Neural cell (in vitro differentiated cells): ENCODE data around the gene ERFL. TPM values are rescaled to one million over a fixed set of nuclear protein-coding genes. Genes with fewer than 3 reads are reported as not detected.

Source experiments
- H2AFZ ChIP-seq: fragments of 200-600, 300-800 bp; sonication (generic), shearing (Covaris generic); 2 replicates; pipeline ENCODE4 v1.6.0; 2014; ENCODE audit warnings: low read depth, mild to moderate bottlenecking, antibody characterized with exemption, low read length, moderate library complexity
- H3F3A ChIP-seq: fragments of 200-600 bp; shearing (Covaris generic); 2 replicates; pipeline ENCODE4 v1.6.1; 2016; ENCODE audit warnings: mild to moderate bottlenecking, moderate library complexity, mixed read lengths, antibody characterized with exemption, low read length; ENCODE audit not compliant: insufficient read depth, poor library complexity, severe bottlenecking
- H3K27ac ChIP-seq: fragments of 200-600, 300-800 bp; sonication (generic), shearing (Covaris generic); 2 replicates; pipeline ENCODE4 v1.5.1; 2014; ENCODE audit warnings: mild to moderate bottlenecking, low read length, moderate library complexity
- H3K27me3 ChIP-seq: fragments of 300-800, 200-600 bp; sonication (generic), shearing (Covaris generic); 2 replicates; pipeline ENCODE4 v1.6.0; 2014; ENCODE audit warnings: mild to moderate bottlenecking, low read depth, low read length, moderate library complexity; ENCODE audit not compliant: insufficient read depth
- H3K36me3 ChIP-seq: fragments of 300-800, 200-600 bp; sonication (generic), shearing (Covaris generic); 2 replicates; pipeline ENCODE4 v1.5.1; 2014; ENCODE audit warnings: mild to moderate bottlenecking, antibody characterized with exemption, low read length, moderate library complexity; ENCODE audit not compliant: insufficient read depth
- H3K4me2 ChIP-seq: fragments of 300-800, 200-600 bp; sonication (generic), shearing (Covaris generic); 2 replicates; pipeline ENCODE4 v1.6.0; 2014; ENCODE audit warnings: mild to moderate bottlenecking, low read length
- H3K4me3 ChIP-seq: fragments of 300-800, 200-600 bp; sonication (generic), shearing (Covaris generic); 2 replicates; pipeline ENCODE4 v1.5.1; 2014; ENCODE audit warnings: mild to moderate bottlenecking, low read length, moderate library complexity
- H3K79me2 ChIP-seq: fragments of 200-600 bp; shearing (Covaris generic); replicated peaks from 2 replicates; pipeline ENCODE4 v1.6.0; 2014; ENCODE audit warnings: mild to moderate bottlenecking, low read length, moderate library complexity; ENCODE audit not compliant: insufficient read depth
- H3K9ac ChIP-seq: fragments of 300-800, 200-600 bp; sonication (generic), shearing (Covaris generic); 2 replicates; pipeline ENCODE4 v1.6.1; 2016; ENCODE audit warnings: mild to moderate bottlenecking, low read length, mixed read lengths
- H3K9me2 ChIP-seq: fragments of 200-600 bp; shearing (Covaris generic); 2 replicates; pipeline ENCODE4 v1.6.1; 2016; ENCODE audit warnings: mild to moderate bottlenecking, low read length, mixed read lengths; ENCODE audit not compliant: insufficient read depth
- H3K9me3 ChIP-seq: fragments of 200-600, 300-800 bp; sonication (generic), shearing (Covaris generic); 2 replicates; pipeline ENCODE4 v1.6.1; 2016; ENCODE audit warnings: mild to moderate bottlenecking, mixed run types, low read length, moderate library complexity, mixed read lengths
- H4K20me1 ChIP-seq: fragments of 200-600 bp; shearing (Covaris generic); 2 replicates; pipeline ENCODE4 v1.6.1; 2016; ENCODE audit warnings: mild to moderate bottlenecking, mixed run types; ENCODE audit not compliant: insufficient read depth
- EP300 ChIP-seq: fragments of 450-650 bp; conservative IDR thresholded peaks from 2 replicates; pipeline ENCODE4 v1.6.1; 2014; ENCODE audit warnings: antibody characterized with exemption, mild to moderate bottlenecking, moderate library complexity; ENCODE audit not compliant: poor library complexity, severe bottlenecking
- EZH2 ChIP-seq: fragments of 200-600, 300-800 bp; shearing (Covaris generic), sonication (generic); IDR thresholded peaks from 2 replicates; pipeline ENCODE4 v1.6.1; 2014; ENCODE audit warnings: antibody characterized with exemption, low read length, borderline replicate concordance, mild to moderate bottlenecking; ENCODE audit not compliant: insufficient read depth, poor library complexity, severe bottlenecking
- POLR2AphosphoS5 ChIP-seq: IDR thresholded peaks from 2 replicates; pipeline ENCODE4 v1.6.1; 2012
- RAD21 ChIP-seq: fragments of 450-650 bp; conservative IDR thresholded peaks from 2 replicates; pipeline ENCODE4 v1.6.1; 2014; ENCODE audit warnings: antibody characterized with exemption, mild to moderate bottlenecking, moderate library complexity
- SMC3 ChIP-seq: fragments of 450-650 bp; conservative IDR thresholded peaks from 2 replicates; pipeline ENCODE4 v1.6.1; 2014; ENCODE audit warnings: antibody characterized with exemption, mild to moderate bottlenecking, moderate library complexity; ENCODE audit not compliant: poor library complexity
- TAF1 ChIP-seq: IDR thresholded peaks from 2 replicates; pipeline ENCODE4 v1.6.1; 2012; ENCODE audit warnings: low read depth
- polyA plus RNA-seq: library from polyadenylated mRNA; depleted of rRNA; stranded (reverse); fragments of >200 nt; gene quantifications from 2 replicates; pipeline ENCODE4 v1.2.3, GENCODE V29; 2014
- TF ChIP-seq, protein P1 (sequence below): fragments of 450-650 bp; IDR thresholded peaks from 2 replicates; pipeline ENCODE4 v1.5.1; 2014; ENCODE audit warnings: antibody characterized with exemption, mild to moderate bottlenecking, moderate library complexity; ENCODE audit not compliant: poor library complexity, severe bottlenecking
- TF ChIP-seq, protein P2 (sequence below): IDR thresholded peaks from 2 replicates; pipeline ENCODE4 v1.6.1; 2012; ENCODE audit warnings: borderline replicate concordance

The ERFL gene
- polyA plus RNA-seq, 1 donor from 2014 or later, result 0.31 TPM

DNA sequence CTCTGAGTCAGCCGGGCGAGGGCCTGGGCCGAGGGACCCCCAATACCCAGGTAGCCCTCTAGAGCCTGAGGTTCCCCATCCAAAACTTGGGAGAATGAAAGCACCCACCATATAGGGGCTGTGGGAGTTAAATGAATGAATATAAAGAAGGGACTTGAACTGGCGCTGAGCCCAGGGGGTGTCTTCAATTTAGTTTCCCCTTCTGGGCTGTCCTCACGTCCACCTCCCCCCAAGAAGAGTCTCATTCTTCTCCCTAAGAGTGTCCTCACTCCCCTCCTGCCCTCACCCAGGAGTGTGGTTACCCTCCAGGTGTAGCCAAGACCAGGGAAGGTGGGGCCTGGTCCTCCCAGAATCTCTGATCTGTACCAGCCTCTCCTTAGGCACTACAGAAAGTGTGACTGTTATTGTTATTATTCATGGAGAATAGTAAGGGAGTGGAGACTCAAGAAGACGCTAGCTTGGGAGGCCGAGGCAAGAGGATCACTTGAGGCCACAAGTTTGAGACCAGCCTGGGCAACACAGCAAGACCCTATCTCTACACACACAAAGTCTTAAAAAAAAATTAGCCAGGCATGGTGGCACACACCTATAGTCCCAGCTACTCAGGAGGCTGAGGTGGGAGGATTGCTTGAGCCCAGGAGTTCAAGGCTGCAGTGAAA is 48.5 kb downstream of the ERFL start:
- peaks cover 26% of the 10 kb centered on the region for H3K27me3 ChIP-seq
- no peak overlapping the region for H2AFZ ChIP-seq
- H3K79me2 ChIP-seq, result no peaks in the 10 kb centered on the region

DNA sequence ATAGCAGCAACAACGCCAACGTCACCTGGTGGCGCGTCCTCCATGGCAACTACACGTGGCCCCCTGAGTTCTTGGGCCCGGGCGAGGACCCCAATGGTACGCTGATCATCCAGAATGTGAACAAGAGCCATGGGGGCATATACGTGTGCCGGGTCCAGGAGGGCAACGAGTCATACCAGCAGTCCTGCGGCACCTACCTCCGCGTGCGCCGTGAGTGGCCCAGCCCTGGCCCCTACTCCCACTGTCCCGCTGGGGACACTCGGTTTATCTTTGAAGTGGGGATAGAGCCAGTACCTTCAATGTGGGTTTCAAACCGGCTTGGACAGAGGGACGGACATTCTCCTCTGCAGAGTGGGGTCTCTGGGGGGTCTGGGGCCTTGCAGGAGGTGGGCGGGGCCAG is 49.2 kb downstream of the ERFL start:
- Histone ChIP-seq H3K79me2 (no peaks in the 10 kb centered on the region), H2AFZ (no peak overlapping the region), H3K4me3 (no peak overlapping the region), H3K9ac (no peak overlapping the region), H4K20me1 (no peaks in the 10 kb centered on the region), H3K4me2 (no peak overlapping the region), H3F3A (no peaks in the 10 kb centered on the region), H3K27me3 (peaks cover 26% of the 10 kb centered on the region), H3K36me3 (no peaks in the 10 kb centered on the region), H3K9me2 (no peaks in the 10 kb centered on the region), H3K9me3 (no peaks in the 10 kb centered on the region), H3K27ac (no peak overlapping the region)
- TF ChIP-seq POLR2AphosphoS5 (no peak), EP300 (no peak), RAD21 (no peak), SMC3 (no peak), TAF1 (no peak)
- TF ChIP-seq, protein P1, sequence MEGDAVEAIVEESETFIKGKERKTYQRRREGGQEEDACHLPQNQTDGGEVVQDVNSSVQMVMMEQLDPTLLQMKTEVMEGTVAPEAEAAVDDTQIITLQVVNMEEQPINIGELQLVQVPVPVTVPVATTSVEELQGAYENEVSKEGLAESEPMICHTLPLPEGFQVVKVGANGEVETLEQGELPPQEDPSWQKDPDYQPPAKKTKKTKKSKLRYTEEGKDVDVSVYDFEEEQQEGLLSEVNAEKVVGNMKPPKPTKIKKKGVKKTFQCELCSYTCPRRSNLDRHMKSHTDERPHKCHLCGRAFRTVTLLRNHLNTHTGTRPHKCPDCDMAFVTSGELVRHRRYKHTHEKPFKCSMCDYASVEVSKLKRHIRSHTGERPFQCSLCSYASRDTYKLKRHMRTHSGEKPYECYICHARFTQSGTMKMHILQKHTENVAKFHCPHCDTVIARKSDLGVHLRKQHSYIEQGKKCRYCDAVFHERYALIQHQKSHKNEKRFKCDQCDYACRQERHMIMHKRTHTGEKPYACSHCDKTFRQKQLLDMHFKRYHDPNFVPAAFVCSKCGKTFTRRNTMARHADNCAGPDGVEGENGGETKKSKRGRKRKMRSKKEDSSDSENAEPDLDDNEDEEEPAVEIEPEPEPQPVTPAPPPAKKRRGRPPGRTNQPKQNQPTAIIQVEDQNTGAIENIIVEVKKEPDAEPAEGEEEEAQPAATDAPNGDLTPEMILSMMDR, result no peak

More for the DNA sequence above, 48.5 kb downstream of the ERFL start:
- no peak overlapping the region for H3K4me2 ChIP-seq
- TF ChIP-seq EZH2 (no peak), SMC3 (no peak), EP300 (no peak)
- TF ChIP-seq, protein P2, sequence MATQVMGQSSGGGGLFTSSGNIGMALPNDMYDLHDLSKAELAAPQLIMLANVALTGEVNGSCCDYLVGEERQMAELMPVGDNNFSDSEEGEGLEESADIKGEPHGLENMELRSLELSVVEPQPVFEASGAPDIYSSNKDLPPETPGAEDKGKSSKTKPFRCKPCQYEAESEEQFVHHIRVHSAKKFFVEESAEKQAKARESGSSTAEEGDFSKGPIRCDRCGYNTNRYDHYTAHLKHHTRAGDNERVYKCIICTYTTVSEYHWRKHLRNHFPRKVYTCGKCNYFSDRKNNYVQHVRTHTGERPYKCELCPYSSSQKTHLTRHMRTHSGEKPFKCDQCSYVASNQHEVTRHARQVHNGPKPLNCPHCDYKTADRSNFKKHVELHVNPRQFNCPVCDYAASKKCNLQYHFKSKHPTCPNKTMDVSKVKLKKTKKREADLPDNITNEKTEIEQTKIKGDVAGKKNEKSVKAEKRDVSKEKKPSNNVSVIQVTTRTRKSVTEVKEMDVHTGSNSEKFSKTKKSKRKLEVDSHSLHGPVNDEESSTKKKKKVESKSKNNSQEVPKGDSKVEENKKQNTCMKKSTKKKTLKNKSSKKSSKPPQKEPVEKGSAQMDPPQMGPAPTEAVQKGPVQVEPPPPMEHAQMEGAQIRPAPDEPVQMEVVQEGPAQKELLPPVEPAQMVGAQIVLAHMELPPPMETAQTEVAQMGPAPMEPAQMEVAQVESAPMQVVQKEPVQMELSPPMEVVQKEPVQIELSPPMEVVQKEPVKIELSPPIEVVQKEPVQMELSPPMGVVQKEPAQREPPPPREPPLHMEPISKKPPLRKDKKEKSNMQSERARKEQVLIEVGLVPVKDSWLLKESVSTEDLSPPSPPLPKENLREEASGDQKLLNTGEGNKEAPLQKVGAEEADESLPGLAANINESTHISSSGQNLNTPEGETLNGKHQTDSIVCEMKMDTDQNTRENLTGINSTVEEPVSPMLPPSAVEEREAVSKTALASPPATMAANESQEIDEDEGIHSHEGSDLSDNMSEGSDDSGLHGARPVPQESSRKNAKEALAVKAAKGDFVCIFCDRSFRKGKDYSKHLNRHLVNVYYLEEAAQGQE, result no peak
- TF ChIP-seq, protein P1, result no peak
- H3K9me3 ChIP-seq, result no peaks in the 10 kb centered on the region
- H3K4me3 ChIP-seq, result no peak overlapping the region
- no peak overlapping the region for H3K27ac ChIP-seq
- H3K36me3 ChIP-seq, result no peaks in the 10 kb centered on the region
- no peak overlapping the region for H3K9ac ChIP-seq
- no peaks in the 10 kb centered on the region for H3F3A ChIP-seq
- no peaks in the 10 kb centered on the region for H4K20me1 ChIP-seq
- H3K9me2 ChIP-seq, result no peaks in the 10 kb centered on the region
